ENCODE measurements around the gene BEST2. TPM values are rescaled to one million over a fixed set of nuclear protein-coding genes. Genes with fewer than 3 reads are reported as not detected.
"Not testable (repeated sequence)": the region's sequence is repeated elsewhere in the genome, so short reads cannot be mapped to it uniquely, and the experiment has no call there.

The BEST2 gene
- total and polyA plus RNA-seq, 12 donors = not detected

DNA sequence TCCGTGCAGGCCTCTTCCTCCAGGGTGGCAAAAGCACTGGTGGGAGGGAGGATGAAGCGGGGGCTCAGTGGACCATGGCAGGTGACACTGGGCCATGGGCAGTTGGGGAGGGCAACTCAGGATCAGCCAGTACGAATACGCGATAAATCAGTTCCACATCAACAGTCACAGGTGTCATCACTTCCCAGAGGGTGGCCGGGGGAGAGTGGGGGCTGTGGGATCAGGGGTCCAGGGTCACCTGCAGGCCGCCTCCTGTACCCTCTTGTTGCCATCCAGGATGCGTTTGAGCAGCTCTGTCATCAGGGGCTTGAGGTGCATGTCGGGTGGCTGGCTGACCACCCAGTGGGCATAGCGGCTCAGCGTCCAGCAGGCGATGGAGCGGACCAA is 45.3 kb upstream of the BEST2 start:
- no peak for DNase-seq
- Histone ChIP-seq H3K4me3 (no peak overlapping the region), H3K36me3 (peaks cover 7 to 100% (median 84%) of the 10 kb centered on the region in 9 donors), H3K9me3 (no peaks in the 10 kb centered on the region), H3K27me3 (no peaks in the 10 kb centered on the region), H3K4me1 (no peaks in the 10 kb centered on the region), H3K27ac (no peak overlapping the region)
- intact Hi-C loops (cut with DNase I) = loop anchor here in 1 of 10 donors (10.0 kb wide), 1 partner anchor 98 kb away; the partner anchor contains the start of genes PRDX2, RNASEH2A and THSD8
- 87 to 93% methylated on average over 13 of the region's 13 CpGs for WGBS, 2 donors
- TF ChIP-seq, protein P1, sequence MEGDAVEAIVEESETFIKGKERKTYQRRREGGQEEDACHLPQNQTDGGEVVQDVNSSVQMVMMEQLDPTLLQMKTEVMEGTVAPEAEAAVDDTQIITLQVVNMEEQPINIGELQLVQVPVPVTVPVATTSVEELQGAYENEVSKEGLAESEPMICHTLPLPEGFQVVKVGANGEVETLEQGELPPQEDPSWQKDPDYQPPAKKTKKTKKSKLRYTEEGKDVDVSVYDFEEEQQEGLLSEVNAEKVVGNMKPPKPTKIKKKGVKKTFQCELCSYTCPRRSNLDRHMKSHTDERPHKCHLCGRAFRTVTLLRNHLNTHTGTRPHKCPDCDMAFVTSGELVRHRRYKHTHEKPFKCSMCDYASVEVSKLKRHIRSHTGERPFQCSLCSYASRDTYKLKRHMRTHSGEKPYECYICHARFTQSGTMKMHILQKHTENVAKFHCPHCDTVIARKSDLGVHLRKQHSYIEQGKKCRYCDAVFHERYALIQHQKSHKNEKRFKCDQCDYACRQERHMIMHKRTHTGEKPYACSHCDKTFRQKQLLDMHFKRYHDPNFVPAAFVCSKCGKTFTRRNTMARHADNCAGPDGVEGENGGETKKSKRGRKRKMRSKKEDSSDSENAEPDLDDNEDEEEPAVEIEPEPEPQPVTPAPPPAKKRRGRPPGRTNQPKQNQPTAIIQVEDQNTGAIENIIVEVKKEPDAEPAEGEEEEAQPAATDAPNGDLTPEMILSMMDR (IDR thresholded peaks at IDR 0.05) = no peak
- ATAC-seq = no peak

GRCh38 chr19:12708641-12709040 is 43.0 kb upstream of the BEST2 start:
- Histone ChIP-seq H3K4me3 (no peak overlapping the region), H3K9me3 (no peaks in the 10 kb centered on the region), H3K36me3 (peaks cover 0 to 100% (median 79%) of the 10 kb centered on the region in 9 donors), H3K27me3 (no peaks in the 10 kb centered on the region), H3K4me1 (no peaks in the 10 kb centered on the region), H3K27ac (no peak overlapping the region)
- intact Hi-C loops (cut with DNase I) = loop anchor here in 1 of 10 donors (10.0 kb wide), 1 partner anchor 96 kb away; the partner anchor contains the start of genes PRDX2, RNASEH2A and THSD8
- ATAC-seq (no peak), DNase-seq (no peak)
- WGBS, 2 donors = 96% methylated on average over 8 of the region's 8 CpGs
- TF ChIP-seq, protein P1 (IDR thresholded peaks at IDR 0.05) = no peak

DNA sequence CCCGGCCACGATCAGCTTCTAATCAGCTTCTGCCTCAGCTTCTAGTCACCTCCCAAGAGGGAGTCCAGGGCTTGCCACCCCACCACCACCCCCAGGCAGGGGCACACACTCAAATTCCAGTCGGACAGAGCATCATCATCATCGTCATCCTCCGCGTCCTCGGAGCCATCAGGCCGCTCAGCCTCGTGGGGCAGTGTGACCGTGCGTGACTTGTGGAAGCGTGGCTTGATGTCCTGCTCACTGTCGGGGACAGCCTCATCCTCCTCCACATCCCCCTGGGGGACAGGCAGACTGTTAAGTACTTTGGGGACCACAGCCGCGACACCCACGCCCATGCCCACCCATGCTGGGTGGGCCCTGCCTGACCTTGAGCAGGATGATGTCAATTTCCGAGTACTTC is 40.4 kb upstream of the BEST2 start:
- ATAC-seq (peak in 2 of 8 donors; percentile 17 to 31), DNase-seq (no peak)
- no peak overlapping the region for H3K27ac ChIP-seq
- intact Hi-C loops (cut with DNase I) = no loop called here
- 92% methylated on average over 17 of the region's 17 CpGs for WGBS, 2 donors
- H3K27me3 ChIP-seq = no peaks in the 10 kb centered on the region
- H3K4me1 ChIP-seq = no peaks in the 10 kb centered on the region
- TF ChIP-seq, protein P1 (IDR thresholded peaks at IDR 0.05) = no peak
- peaks cover 4 to 100% (median 76%) of the 10 kb centered on the region in 9 donors for H3K36me3 ChIP-seq
- H3K4me3 ChIP-seq = no peak overlapping the region
- no peaks in the 10 kb centered on the region for H3K9me3 ChIP-seq

DNA sequence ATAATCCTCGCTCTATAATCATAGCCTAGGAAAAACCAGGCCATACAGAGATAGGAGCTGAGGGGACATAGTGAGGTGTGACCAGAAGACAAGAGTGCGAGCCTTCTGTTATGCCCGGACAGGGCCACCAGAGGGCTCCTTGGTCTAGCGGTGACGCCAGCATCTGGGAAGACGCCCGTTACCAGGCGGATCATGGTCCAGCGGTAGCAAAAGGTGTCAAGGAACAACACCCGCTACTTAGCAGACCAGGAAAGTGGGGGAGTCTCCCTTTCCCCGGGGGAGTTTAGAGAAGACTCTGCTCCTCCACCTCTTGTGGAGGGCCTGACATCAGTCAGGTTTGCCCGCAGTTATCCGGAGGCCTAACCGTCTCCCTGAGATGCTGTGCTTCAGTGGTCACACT is 39.5 kb upstream of the BEST2 start:
- H3K9me3 ChIP-seq; H3K4me1 ChIP-seq; intact Hi-C loops (cut with DNase I); H3K27ac ChIP-seq; H3K4me3 ChIP-seq; H3K27me3 ChIP-seq; ATAC-seq: not testable (repeated sequence)
- 46 to 54% methylated on average over 11 of the region's 14 CpGs for WGBS, 2 donors
- peak in 1 of 2 donors; percentile 48 for DNase-seq
- TF ChIP-seq, protein P1 (IDR thresholded peaks at IDR 0.05) = peak in 6 of 9 donors; percentile 26 to 45 (median 38)
- H3K36me3 ChIP-seq = peaks cover 4 to 100% (median 75%) of the 10 kb centered on the region in 9 donors

DNA sequence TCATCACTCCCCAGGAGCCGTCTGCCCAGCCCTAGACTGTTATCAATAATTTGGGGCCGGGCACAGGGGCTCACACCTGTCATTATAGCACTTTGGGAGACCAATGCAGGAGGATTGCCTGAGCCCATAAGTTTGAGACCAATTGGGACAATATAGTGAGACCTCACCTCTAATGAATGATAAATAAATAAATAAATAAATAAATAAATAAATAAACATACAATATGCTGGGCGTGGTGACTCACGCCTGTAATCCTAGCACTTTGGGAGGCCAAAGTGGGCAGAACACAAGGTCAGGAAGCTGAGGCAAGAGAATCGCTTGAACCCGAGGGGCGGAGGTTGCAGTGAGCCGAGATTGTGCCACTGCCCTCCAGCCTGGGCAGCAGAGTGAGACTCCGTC is 38.3 kb upstream of the BEST2 start:
- H3K9me3 ChIP-seq; H3K27ac ChIP-seq; H3K4me3 ChIP-seq; H3K4me1 ChIP-seq; DNase-seq; intact Hi-C loops (cut with DNase I); ATAC-seq; H3K27me3 ChIP-seq: not testable (repeated sequence)
- H3K36me3 ChIP-seq = peaks cover 4 to 99% (median 71%) of the 10 kb centered on the region in 9 donors
- WGBS, 2 donors = 95 to 97% methylated on average over 9 of the region's 9 CpGs
